ENCODE data around the gene CACNG4.
"Not testable (repeated sequence)": the region's sequence is repeated elsewhere in the genome, so short reads cannot be mapped to it uniquely, and the experiment has no call there.

The CACNG4 gene

DNA sequence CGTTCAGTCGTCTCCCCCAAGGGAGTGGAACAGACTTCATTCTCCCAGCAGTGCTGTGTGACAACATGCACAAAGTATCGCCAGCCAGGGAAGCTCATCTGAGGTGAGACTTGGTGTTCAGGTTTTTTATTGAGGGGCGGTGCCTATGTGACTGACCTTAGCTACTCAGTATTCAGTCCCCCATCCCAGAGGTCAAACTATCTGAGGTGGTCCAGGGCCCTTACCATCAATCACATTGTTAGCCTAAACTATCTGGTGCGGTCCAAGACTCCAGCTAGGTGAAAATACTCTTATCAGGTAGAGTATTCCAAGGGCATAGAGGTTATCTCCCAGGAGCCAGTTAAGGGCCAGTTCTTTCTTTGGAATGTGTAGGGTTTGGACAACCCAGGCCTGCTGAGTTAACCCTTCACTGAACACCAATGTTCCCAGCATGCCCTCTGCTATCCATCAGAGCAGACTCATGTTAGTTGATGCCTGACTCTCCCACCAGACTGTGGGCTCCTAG is 74.4 kb downstream of the CACNG4 start:
- H3K27ac ChIP-seq = no peak overlapping the region

GRCh38 chr17:67040652-67041051 is 76.1 kb downstream of the CACNG4 start:
- no peak overlapping the region for H3K27ac ChIP-seq
- TF ChIP-seq, protein P1, sequence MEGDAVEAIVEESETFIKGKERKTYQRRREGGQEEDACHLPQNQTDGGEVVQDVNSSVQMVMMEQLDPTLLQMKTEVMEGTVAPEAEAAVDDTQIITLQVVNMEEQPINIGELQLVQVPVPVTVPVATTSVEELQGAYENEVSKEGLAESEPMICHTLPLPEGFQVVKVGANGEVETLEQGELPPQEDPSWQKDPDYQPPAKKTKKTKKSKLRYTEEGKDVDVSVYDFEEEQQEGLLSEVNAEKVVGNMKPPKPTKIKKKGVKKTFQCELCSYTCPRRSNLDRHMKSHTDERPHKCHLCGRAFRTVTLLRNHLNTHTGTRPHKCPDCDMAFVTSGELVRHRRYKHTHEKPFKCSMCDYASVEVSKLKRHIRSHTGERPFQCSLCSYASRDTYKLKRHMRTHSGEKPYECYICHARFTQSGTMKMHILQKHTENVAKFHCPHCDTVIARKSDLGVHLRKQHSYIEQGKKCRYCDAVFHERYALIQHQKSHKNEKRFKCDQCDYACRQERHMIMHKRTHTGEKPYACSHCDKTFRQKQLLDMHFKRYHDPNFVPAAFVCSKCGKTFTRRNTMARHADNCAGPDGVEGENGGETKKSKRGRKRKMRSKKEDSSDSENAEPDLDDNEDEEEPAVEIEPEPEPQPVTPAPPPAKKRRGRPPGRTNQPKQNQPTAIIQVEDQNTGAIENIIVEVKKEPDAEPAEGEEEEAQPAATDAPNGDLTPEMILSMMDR (conservative IDR thresholded peaks at IDR 0.05) = no peak
- no peak for TF ChIP-seq ZFX (IDR thresholded peaks at IDR 0.05)

More for the DNA sequence above, 74.4 kb downstream of the CACNG4 start:
- no peak for TF ChIP-seq ZFX (IDR thresholded peaks at IDR 0.05)

GRCh38 chr17:67041119-67041518 is 76.6 kb downstream of the CACNG4 start:
- H3K27ac ChIP-seq = not testable (repeated sequence)

- H3K27ac ChIP-seq = no peak overlapping the region
- no peak for TF ChIP-seq ZFX (IDR thresholded peaks at IDR 0.05)
Observed at GRCh38 chr17:67041531-67041930, 77.0 kb downstream of the CACNG4 start.

DNA sequence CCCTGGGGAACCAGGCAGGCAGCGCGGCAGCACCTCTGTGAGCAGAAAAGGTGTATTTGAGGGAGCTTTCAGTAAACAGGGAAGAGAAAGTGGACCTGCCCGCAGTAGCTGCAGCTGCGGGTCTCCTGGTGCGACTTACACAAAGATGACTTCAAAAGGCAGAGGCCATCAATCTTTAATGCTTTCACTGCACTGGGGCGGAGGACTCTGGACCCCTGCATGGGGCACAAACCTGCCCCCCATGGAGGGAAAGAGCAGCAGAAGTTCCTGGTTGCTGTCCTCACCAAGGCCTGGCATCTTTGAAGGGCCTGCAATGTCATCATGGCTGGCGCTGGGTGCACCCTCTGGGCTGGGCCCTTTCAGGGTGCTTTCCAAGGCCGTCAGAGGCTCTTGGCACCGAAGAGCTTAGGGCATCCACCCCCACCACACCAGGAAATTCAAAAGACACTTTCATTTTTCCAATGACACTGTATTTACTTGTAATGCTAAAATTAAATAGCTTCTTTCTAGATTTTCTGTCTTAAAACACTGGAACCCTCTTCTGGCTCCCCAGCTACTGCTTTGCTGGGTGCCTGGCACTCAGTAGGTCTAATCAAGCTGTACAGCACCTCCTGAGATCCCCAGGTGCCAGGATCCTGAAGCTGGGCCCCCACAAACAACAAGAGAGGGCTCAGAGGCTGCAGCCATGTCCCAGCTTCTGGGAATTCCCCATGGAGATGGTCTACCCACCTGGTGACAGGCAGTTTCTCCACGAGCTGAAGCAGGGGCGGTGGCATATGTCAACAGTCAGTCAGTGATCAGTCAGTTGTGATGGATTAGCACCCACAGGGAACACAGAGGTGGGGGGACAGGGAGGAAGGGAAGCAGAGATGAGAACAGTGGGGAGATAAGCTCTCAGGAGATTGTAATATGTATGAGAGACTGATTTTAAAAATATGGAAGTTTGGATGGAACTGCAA is 77.7 kb downstream of the CACNG4 start:
- TF ChIP-seq, protein P1 (conservative IDR thresholded peaks at IDR 0.05) = no peak
- no peak for TF ChIP-seq ZFX (IDR thresholded peaks at IDR 0.05)
- no peak overlapping the region for H3K27ac ChIP-seq

GRCh38 chr17:67043283-67043682 is 78.8 kb downstream of the CACNG4 start:
- H3K27ac ChIP-seq = no peak overlapping the region
- TF ChIP-seq, protein P1 (conservative IDR thresholded peaks at IDR 0.05) = no peak
- TF ChIP-seq ZFX (IDR thresholded peaks at IDR 0.05) = no peak

- no peak within 1 kb of the TSS for H3K27ac ChIP-seq
- TF ChIP-seq, protein P1 (conservative IDR thresholded peaks at IDR 0.05) = no peak
- no peak for TF ChIP-seq ZFX (IDR thresholded peaks at IDR 0.05)
Observed at GRCh38 chr17:67044016-67044772, 79.7 kb downstream of the CACNG4 start, which contains the start of gene CACNG1. TSS of gene CACNG1 (plus strand) at chr17:67044554. CDS start at chr17:67044661, 107 bp downstream.

DNA sequence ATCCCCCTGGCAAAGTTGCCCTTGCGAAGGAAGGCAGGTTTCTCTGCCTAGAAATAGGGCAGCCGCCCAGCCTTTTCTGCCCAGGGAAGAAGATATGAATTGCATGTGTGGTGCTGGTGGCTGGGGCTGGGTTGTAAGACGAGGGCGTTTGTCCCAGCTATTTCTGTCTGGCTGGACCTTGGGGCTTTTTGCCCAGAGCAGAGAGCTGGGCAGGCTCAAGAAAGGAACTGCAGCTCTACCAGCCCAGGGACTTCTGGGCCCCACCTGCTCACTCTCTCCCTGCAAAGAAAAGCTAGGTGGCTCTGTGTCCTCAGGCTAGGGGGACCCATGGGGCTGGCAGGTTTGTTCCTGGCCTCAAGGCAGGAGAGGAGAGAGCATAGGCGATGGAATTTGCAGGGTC is 80.4 kb downstream of the CACNG4 start:
- TF ChIP-seq, protein P1 (conservative IDR thresholded peaks at IDR 0.05) = no peak
- no peak for TF ChIP-seq ZFX (IDR thresholded peaks at IDR 0.05)
- no peak overlapping the region for H3K27ac ChIP-seq

All from C4-2B (cell line).